OCI-LY7 (cell line): ENCODE results near the gene TMCC1.

Source experiments
- CTCF ChIP-seq: fragments of 200-600 bp; sonication (generic); conservative IDR thresholded peaks from 2 replicates; pipeline ENCODE4 v1.5.1; 2014; ENCODE audit warnings: mild to moderate bottlenecking, antibody characterized with exemption, low read length, moderate library complexity, mixed read lengths
- EZH2phosphoT487 ChIP-seq: fragments of 200-600 bp; sonication (generic); IDR thresholded peaks from 2 replicates; pipeline ENCODE4 v1.6.1; 2018; ENCODE audit warnings: low read depth, borderline replicate concordance, mild to moderate bottlenecking, mixed run types, antibody characterized with exemption, low read length, moderate library complexity, mixed read lengths

DNA sequence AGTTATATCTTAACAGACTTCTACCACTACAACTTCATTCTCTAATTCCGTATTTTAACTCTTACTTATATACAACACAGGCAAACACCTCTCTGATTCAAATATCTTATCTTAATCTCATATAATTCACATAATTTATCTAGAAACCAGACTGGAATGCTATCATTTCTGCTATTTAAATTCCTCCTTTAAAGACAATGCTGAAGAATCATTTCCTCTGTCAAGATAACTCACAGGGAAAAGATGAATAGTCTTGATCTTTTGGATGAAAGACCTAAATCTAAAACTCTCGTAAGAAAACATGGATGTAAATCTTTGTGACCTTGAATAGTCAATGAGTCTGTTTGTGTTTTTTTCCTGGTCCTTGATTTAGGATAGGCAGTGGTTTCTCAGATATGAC lies 151.7 kb downstream of the TMCC1 start:
- TF ChIP-seq CTCF (no peak), EZH2phosphoT487 (no peak)
